Stimulated activated CD8-positive, alpha-beta memory T cell treated with anti-CD3 and anti-CD28 coated beads, Interleukin-4, amount 100 ng/mL, for 24 hours (primary cell): Measurements from ENCODE around the gene DUSP22.

Experiments
- DNase-seq: peaks from one replicate; pipeline ENCODE4 v3.0.0-alpha.2; 2020; ENCODE audit warnings: low read depth

The DUSP22 gene

DNA sequence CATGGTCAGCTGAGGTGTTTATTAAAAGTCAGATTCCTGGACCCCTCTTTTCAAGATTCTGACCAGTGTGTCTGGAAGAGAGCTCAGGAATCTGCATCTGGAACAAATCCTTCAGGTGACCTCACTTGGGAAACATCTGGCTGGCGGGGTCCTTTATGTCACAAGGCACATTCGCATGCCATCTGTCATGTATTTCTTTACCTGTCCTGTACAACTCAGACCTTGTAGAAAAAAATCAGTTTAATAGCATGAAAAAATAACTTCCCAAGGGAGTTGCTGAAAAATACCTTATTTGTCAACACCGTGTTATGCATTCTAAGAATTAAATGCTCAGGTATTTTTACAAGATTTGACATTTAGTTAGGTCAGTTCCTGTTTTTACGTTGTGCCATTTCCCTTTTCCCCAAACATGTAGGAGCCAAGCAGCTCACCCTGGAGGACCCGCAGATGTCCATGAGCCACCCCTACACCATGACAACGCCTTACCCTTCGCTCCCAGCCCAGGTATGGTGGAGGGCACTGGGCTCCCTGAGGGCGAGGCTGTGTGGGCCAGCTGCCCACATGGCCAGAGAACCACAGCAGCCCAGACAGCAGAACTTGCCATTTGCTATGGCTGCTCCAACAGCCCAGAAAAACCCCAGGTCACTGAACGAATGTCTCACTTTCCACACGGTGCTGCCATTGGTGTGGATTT lies 103.3 kb downstream of the DUSP22 start:
- DNase-seq: no peak

DNA sequence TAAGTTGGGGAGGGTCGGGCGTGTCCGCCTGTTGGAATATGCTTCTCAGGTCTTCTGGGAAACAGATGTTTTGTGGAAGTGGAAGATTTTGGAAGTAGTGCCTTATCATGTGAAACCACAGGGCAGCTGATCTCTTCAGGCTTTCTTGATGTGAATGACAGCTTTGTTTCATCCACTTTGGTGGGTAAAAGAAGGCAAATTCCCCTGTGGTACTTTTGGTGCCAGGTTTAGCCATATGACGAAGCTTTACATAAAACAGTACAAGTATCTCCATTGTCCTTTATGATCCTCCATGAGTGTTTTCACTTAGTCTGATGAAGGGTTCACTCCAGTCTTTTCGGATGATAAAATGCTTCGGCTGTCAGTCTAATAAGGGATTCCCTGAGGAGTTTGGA lies 103.8 kb downstream of the DUSP22 start:
- no peak for DNase-seq

DNA sequence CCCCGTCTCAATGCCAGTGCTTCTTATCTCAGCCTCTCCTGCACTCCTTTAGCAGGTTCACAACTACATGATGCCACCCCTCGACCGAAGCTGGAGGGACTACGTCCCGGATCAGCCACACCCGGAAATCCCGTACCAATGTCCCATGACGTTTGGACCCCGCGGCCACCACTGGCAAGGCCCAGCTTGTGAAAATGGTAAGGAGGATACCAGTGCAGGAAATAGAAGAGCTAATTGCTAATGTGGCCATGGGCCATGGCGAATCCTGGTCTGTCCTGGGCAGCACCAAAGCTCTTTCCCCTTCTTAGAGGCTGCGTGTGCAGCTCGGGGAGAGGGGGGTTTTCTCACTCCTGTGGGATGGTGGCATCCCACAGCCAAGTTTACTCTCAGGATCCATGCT lies 104.8 kb downstream of the DUSP22 start:
- DNase-seq: no peak

DNA sequence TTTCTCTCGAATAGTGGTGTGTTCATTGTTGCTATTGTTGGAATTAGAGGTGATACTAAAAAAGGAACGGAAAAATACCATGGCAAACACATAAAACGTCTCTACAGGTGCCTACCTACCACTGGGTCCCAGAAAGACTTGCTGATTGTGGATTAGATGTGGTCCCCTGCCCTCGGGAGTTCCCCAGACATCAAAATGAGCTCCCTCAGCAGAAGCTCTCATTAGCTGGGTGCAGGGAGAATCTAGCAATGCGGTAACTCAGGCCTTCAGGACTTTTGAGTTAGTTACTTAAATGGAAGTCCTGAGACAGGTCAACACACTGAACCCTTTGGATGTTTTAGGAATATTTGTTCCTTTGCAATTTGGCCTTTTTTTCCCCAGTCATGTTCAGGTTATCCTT lies 105.3 kb downstream of the DUSP22 start:
- DNase-seq: no peak

- DNase-seq: no peak
These were observed 105.8 kb downstream of the DUSP22 start for GRCh38 chr6:398065-398464.

DNA sequence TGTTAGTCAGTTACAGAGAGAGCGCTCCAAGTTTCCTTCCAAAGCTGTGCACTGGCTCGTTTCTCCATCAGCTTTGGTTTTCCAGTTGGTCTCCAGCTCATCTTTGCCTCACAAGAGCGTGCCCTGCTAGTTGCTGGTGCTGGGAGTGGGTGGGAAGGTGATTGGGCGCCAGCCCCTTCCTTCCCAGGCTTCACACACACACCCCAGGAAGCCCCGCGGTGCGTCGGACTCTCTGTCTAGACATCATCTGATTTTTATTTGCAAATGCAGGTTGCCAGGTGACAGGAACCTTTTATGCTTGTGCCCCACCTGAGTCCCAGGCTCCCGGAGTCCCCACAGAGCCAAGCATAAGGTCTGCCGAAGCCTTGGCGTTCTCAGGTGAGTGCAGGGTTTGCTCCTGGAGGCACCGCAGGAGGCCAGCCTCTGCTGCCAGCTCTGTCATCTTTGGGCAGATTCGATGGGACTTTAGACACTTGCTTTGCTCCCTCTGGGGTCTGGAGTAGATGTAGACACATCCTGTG lies 106.3 kb downstream of the DUSP22 start:
- no peak for DNase-seq

DNA sequence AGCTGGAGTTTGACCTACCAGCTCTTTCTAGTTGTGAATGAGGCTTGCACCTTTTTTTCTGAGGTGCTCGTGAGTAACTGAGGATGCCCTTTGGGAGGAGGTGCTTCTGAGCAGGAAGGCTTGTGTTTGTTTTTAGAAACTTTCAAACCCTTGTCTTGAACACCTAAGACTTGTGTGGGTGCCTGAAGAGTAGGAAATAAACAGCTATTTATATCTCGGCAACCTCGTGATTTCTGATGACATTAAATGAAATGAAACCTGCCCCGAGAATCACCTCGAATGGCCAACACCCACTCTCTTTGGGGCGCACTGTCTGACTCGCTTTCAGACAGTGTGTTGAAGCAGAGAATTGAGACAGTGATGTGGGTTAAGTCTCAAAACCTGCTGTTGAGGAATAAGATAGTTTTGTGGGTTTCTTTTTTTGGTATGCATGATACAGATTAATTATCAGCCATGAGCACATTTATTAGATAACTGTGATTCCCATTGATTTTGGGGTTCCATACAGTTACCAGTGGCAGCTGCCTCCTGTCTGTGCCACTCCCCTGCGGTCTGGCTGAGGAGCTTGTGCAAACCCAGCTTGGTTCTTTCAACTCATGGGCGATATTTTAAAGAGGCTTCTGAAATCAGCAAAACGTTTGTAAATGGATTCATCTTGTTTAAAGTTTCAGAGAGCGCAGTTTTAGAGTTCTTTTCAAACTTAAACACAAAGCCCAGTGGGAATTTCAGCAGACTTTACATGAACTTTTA lies 107.7 kb downstream of the DUSP22 start:
- no peak for DNase-seq

DNA sequence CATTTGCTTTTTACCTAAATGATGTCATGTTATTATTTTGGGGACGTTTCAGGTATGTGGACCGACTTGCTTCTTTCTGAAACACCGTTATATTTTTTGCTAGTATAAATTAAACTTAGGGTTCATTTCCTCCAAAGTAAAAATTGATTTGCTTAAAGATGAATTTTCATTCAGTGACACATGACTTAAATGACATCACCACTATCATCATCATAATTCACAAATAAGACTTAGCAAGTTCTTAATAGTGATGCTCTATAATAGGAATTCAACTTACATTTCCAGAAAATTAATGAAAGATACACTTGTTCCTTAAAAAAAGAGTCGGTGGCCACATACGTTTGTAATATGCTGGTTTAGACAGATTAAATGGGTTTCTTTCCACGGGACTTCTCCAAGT lies 108.5 kb downstream of the DUSP22 start:
- no peak for DNase-seq
